Right lobe of liver (tissue), 6 donors: ENCODE results near the gene PARVA. TPM values are rescaled to one million over a fixed set of nuclear protein-coding genes. Genes with fewer than 3 reads are reported as not detected.
A peak's percentile ranks its signal among the peaks of the same experiment; 100 is the strongest.

ENCODE experiments used
- ATAC-seq, 4 donors: fragments of 200-7000 bp; cut with Tn5 transposase; one replicate each; pipeline ENCODE4 v1.9.1; 2020; ENCODE audit warnings: mild to moderate bottlenecking in 4 of 4, moderate library complexity in 4 of 4
- DNase-seq, 3 donors: peaks; one replicate each; pipeline ENCODE4 v3.0.0-alpha.2; 2020
- H3K27ac ChIP-seq, 3 donors: fragments of 200-600 bp; one replicate each; pipeline ENCODE4 v1.8.0; 2022
- H3K27me3 ChIP-seq, 2 donors: fragments of 200-600 bp; one replicate each; pipeline ENCODE4 v1.8.0; 2022
- H3K36me3 ChIP-seq, 4 donors: fragments of 200-600 bp; sonication (generic) in 1 of 4; one replicate each; pipeline versions ENCODE4 v1.5.1 to v1.8.0; 2017 to 2022; ENCODE audit warnings: control low read depth in 1 of 4
- H3K4me1 ChIP-seq, 4 donors: fragments of 200-600 bp; sonication (generic) in 1 of 4; one replicate each; pipeline versions ENCODE4 v1.5.1 to v1.8.0; 2017 to 2022; ENCODE audit warnings: control low read depth in 1 of 4
- H3K4me3 ChIP-seq, 3 donors: fragments of 200-600 bp; one replicate each; pipeline ENCODE4 v1.8.0; 2022
- H3K9me3 ChIP-seq, 4 donors: fragments of 200-600 bp; sonication (generic) in 1 of 4; one replicate each; pipeline versions ENCODE4 v1.5.1 to v1.8.0; 2017 to 2022; ENCODE audit warnings: control low read depth in 1 of 4
- POLR2A ChIP-seq: fragments of 450-650 bp; IDR thresholded peaks from one replicate; pipeline ENCODE4 v1.6.1; 2017; ENCODE audit warnings: antibody characterized with exemption, mild to moderate bottlenecking
- WGBS: methylation state at CpG from one replicate; pipeline ENCODE4 v1.1.6; 2018; ENCODE audit warnings: low coverage, low lambda C conversion rate; ENCODE audit not compliant: insufficient coverage; ENCODE audit errors: missing lambda C conversion rate; 5-methylcytosine and 5-hydroxymethylcytosine counted together
- intact Hi-C, 2 donors: fragments of 100-400 bp; cut with DNase I; formaldehyde crosslinking; loops; one replicate each; pipeline versions ENCODE4 v1.11.2 to v1.14.1; 2022
- total RNA-seq, 6 experiments: library from RNA; depleted of rRNA in 2 of 6; stranded (reverse); fragments of >200 nt in 2 of 6; fragmentation: NEBNext Ultra II Directional in 3 of 6; extraction: Animal tissue kit (Norgen Biotek cat#: 25700) in 3 of 6; gene quantifications; one replicate each; pipeline versions ENCODE4 v1.1.0 to v1.2.4, GENCODE V29; 2016 to 2023
- TF ChIP-seq, protein P1 (sequence below), 4 donors: fragments of 200-600 bp in 3 of 4; fragments of 450-650 bp in 1 of 4; IDR thresholded peaks; one replicate each; pipeline versions ENCODE4 v1.5.1 to v1.8.0; 2016 to 2022; ENCODE audit warnings: antibody characterized with exemption in 4 of 4, mild to moderate bottlenecking in 2 of 4
- donor health status: DM: no; HTN: yes; CAD: no.
- donor health status: DM: no; HTN: no; CAD: no.
- donor health status: DM: no; HTN: no; CAD: no.
- donor health status: DM: no; HTN: yes; CAD: no.
- donor health status: DM: no; HTN: yes; CAD: no.

PARVA gene
- total RNA-seq, 6 experiments from 2014 or later = 11.1 to 27.5 (median 21.8) TPM

GRCh38 chr11:12376259-12377081 lies 901 bp upstream of the PARVA start:
- TF ChIP-seq, protein P1, sequence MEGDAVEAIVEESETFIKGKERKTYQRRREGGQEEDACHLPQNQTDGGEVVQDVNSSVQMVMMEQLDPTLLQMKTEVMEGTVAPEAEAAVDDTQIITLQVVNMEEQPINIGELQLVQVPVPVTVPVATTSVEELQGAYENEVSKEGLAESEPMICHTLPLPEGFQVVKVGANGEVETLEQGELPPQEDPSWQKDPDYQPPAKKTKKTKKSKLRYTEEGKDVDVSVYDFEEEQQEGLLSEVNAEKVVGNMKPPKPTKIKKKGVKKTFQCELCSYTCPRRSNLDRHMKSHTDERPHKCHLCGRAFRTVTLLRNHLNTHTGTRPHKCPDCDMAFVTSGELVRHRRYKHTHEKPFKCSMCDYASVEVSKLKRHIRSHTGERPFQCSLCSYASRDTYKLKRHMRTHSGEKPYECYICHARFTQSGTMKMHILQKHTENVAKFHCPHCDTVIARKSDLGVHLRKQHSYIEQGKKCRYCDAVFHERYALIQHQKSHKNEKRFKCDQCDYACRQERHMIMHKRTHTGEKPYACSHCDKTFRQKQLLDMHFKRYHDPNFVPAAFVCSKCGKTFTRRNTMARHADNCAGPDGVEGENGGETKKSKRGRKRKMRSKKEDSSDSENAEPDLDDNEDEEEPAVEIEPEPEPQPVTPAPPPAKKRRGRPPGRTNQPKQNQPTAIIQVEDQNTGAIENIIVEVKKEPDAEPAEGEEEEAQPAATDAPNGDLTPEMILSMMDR (IDR thresholded peaks at IDR 0.05) = no peak
- no peak for TF ChIP-seq POLR2A
- no peak for ATAC-seq

GRCh38 chr11:12377824-12378593 lies 638 bp downstream of the PARVA start:
- intact Hi-C loops = no loop called here
- WGBS = 30% methylated on average over 10 of the region's 76 CpGs

More at GRCh38 chr11:12376259-12377081, 901 bp upstream of the PARVA start:
- intact Hi-C loops = no loop called here
- H3K27me3 ChIP-seq = no peaks in the 10 kb centered on the region
- 61% methylated on average over 11 of the region's 14 CpGs for WGBS
- no peaks in the 10 kb centered on the region for H3K36me3 ChIP-seq
- H3K4me1 ChIP-seq = no peaks in the 10 kb centered on the region
- H3K27ac ChIP-seq = peak overlapping the region in 2 of 3 donors; percentile 88 to 89
- no peak for DNase-seq
- no peaks in the 10 kb centered on the region for H3K9me3 ChIP-seq
- H3K4me3 ChIP-seq = no peak overlapping the region

GRCh38 chr11:12380565-12381325 lies 3.4 kb downstream of the PARVA start:
- no peaks in the 10 kb centered on the region for H3K9me3 ChIP-seq
- TF ChIP-seq, protein P1 (IDR thresholded peaks at IDR 0.05) = no peak
- no peak for TF ChIP-seq POLR2A
- no peak overlapping the region for H3K4me3 ChIP-seq
- H3K27me3 ChIP-seq = no peaks in the 10 kb centered on the region
- no peaks in the 10 kb centered on the region for H3K4me1 ChIP-seq
- intact Hi-C loops = no loop called here
- 86% methylated on average over 5 of the region's 9 CpGs for WGBS
- no peaks in the 10 kb centered on the region for H3K36me3 ChIP-seq
- ATAC-seq (no peak), DNase-seq (no peak)
- H3K27ac ChIP-seq = no peak overlapping the region

More at GRCh38 chr11:12377824-12378593, 638 bp downstream of the PARVA start:
- H3K4me3 ChIP-seq = peak overlapping the region; percentile 56 to 74 (median 67)
- DNase-seq (peak; percentile 81 to 87 (median 82)), ATAC-seq (peak; percentile 87 to 94 (median 91))
- H3K36me3 ChIP-seq = no peaks in the 10 kb centered on the region
- peak overlapping the region; percentile 88 to 93 (median 89) for H3K27ac ChIP-seq
- H3K4me1 ChIP-seq = no peaks in the 10 kb centered on the region
- TF ChIP-seq POLR2A = peak; percentile 78
- TF ChIP-seq, protein P1 (IDR thresholded peaks at IDR 0.05) = peak in 3 of 4 donors; percentile 13 to 52 (median 31)
- no peaks in the 10 kb centered on the region for H3K27me3 ChIP-seq
- no peaks in the 10 kb centered on the region for H3K9me3 ChIP-seq

GRCh38 chr11:12381875-12382274 lies 4.5 kb downstream of the PARVA start:
- Histone ChIP-seq H3K4me3 (no peak overlapping the region), H3K4me1 (no peaks in the 10 kb centered on the region), H3K27ac (no peak overlapping the region), H3K36me3 (no peaks in the 10 kb centered on the region), H3K27me3 (no peaks in the 10 kb centered on the region), H3K9me3 (no peaks in the 10 kb centered on the region)
- ATAC-seq = no peak
- intact Hi-C loops = no loop called here
- DNase-seq = no peak
- TF ChIP-seq, protein P1 (IDR thresholded peaks at IDR 0.05) = no peak
- TF ChIP-seq POLR2A = no peak
- WGBS = 93% methylated on average over 9 of the region's 9 CpGs
